ENCODE results near the gene IRF4.
"Not testable (repeated sequence)": the region's sequence is repeated elsewhere in the genome, so short reads cannot be mapped to it uniquely, and the experiment has no call there.

IRF4 gene

GRCh38 chr6:423055-423798 lies 31.7 kb downstream of the IRF4 start:
- Histone ChIP-seq H3K9ac (ENCODE audit: low read depth, low read length, poor library complexity, severe bottlenecking) (no peak overlapping the region), H3K9me3 (ENCODE audit: insufficient read depth, low read depth, low read length) (no peaks in the 10 kb centered on the region), H3K4me3 (ENCODE audit: low read length, poor library complexity, severe bottlenecking) (no peak overlapping the region), H3K27me3 (ENCODE audit: insufficient read depth, low read length, poor library complexity, severe bottlenecking) (no peaks in the 10 kb centered on the region), H3F3A (ENCODE audit: low read depth) (no peaks in the 10 kb centered on the region), H3K4me2 (ENCODE audit: low read depth, low read length, poor library complexity, severe bottlenecking) (no peak overlapping the region), H2AFZ (ENCODE audit: low read length) (no peak overlapping the region), H3K4me1 (ENCODE audit: insufficient read depth, low read length, poor library complexity, severe bottlenecking) (peaks cover 21% of the 10 kb centered on the region), H3K36me3 (ENCODE audit: insufficient read depth, low read length) (no peaks in the 10 kb centered on the region), H3K79me2 (ENCODE audit: insufficient read depth, low read length) (no peaks in the 10 kb centered on the region), H3K9me2 (replicated peaks; ENCODE audit: low read depth, low read length) (no peaks in the 10 kb centered on the region), H4K20me1 (ENCODE audit: insufficient read depth, low read length, poor library complexity, severe bottlenecking) (no peaks in the 10 kb centered on the region)
- TF ChIP-seq, protein P1, sequence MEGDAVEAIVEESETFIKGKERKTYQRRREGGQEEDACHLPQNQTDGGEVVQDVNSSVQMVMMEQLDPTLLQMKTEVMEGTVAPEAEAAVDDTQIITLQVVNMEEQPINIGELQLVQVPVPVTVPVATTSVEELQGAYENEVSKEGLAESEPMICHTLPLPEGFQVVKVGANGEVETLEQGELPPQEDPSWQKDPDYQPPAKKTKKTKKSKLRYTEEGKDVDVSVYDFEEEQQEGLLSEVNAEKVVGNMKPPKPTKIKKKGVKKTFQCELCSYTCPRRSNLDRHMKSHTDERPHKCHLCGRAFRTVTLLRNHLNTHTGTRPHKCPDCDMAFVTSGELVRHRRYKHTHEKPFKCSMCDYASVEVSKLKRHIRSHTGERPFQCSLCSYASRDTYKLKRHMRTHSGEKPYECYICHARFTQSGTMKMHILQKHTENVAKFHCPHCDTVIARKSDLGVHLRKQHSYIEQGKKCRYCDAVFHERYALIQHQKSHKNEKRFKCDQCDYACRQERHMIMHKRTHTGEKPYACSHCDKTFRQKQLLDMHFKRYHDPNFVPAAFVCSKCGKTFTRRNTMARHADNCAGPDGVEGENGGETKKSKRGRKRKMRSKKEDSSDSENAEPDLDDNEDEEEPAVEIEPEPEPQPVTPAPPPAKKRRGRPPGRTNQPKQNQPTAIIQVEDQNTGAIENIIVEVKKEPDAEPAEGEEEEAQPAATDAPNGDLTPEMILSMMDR (conservative IDR thresholded peaks at IDR 0.05; ENCODE audit: low read length), result no peak
- TF ChIP-seq EZH2phosphoT487 (IDR thresholded peaks at IDR 0.05; ENCODE audit: borderline replicate concordance), result no peak

DNA sequence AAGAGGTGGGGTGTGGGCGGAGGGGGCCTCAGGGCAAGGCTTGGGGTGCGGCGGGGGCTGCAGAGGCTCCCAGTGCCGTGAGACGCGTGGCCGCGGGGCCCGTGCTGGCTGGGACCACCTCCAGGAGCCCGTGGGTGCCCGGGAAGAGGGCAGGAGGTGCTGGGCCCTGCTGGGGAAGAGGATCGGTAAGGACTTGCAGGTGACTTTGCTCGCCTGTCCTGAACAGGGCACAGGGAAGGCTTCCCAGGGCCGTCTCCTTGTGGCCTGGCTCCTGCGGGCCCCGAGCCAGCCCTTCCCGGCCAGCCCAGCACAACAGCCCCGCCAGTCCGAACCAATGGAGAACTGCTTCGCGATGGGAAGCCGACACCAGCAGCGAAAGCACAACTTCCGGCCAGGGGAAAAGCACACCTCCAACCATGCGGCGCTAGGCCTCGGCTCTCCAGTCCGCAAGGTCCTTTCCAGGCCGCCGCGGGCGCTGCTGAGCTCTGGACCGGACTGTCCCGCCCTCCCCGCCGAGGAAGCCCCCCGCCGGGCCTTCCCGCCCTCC lies 32.3 kb downstream of the IRF4 start:
- H3K36me3 ChIP-seq (ENCODE audit: insufficient read depth, low read length), result no peaks in the 10 kb centered on the region
- no peaks in the 10 kb centered on the region for H3F3A ChIP-seq (ENCODE audit: low read depth)
- no peaks in the 10 kb centered on the region for H3K27me3 ChIP-seq (ENCODE audit: insufficient read depth, low read length, poor library complexity, severe bottlenecking)
- no peak for TF ChIP-seq EZH2phosphoT487 (IDR thresholded peaks at IDR 0.05; ENCODE audit: borderline replicate concordance)
- TF ChIP-seq, protein P1 (conservative IDR thresholded peaks at IDR 0.05; ENCODE audit: low read length), result no peak
- H3K4me2 ChIP-seq (ENCODE audit: low read depth, low read length, poor library complexity, severe bottlenecking), result no peak overlapping the region
- H3K4me1 ChIP-seq (ENCODE audit: insufficient read depth, low read length, poor library complexity, severe bottlenecking), result peaks cover 27% of the 10 kb centered on the region
- no peak overlapping the region for H3K4me3 ChIP-seq (ENCODE audit: low read length, poor library complexity, severe bottlenecking)
- no peaks in the 10 kb centered on the region for H4K20me1 ChIP-seq (ENCODE audit: insufficient read depth, low read length, poor library complexity, severe bottlenecking)
- H3K79me2 ChIP-seq (ENCODE audit: insufficient read depth, low read length), result no peaks in the 10 kb centered on the region
- H3K9ac ChIP-seq (ENCODE audit: low read depth, low read length, poor library complexity, severe bottlenecking), result no peak overlapping the region
- H3K9me2 ChIP-seq (replicated peaks; ENCODE audit: low read depth, low read length), result no peaks in the 10 kb centered on the region
- no peaks in the 10 kb centered on the region for H3K9me3 ChIP-seq (ENCODE audit: insufficient read depth, low read depth, low read length)
- no peak overlapping the region for H2AFZ ChIP-seq (ENCODE audit: low read length)

DNA sequence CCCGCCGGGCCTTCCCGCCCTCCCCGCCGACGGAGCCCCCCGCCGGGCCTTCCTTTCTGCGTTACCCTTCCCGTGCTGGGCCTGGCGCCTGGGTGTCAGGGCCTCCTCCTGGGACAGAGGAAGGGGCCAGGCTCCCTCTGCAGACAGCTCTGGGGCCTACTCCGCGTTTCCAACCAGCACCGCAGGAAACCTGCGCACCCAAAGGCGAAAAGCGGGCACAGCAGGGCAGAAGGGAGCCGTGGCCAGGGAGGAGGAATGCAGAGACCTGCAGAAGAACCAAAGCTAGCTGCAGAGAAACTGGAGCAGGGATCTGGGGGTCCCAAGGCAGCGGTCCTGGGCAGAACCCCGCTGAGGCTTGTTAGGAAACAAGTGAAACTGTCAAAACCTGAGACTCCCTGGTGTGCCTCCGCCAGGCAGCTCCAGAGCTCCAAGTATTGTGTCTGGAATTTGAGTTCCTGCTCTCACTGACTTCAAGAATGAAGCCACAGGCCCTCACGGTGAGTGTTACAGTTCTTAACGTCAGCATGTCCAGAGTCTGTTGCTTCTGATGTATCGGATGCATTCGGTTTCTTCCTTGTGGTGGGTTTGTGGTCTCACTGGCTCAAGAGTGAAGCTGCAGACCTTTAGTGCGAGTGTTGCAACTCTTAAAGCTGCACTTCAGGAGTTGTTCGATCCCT lies 33.3 kb downstream of the IRF4 start:
- Histone ChIP-seq H3K4me1 (ENCODE audit: insufficient read depth, low read length, poor library complexity, severe bottlenecking) (peaks cover 38% of the 10 kb centered on the region), H3K4me3 (ENCODE audit: low read length, poor library complexity, severe bottlenecking) (no peak overlapping the region), H3K9me2 (replicated peaks; ENCODE audit: low read depth, low read length) (no peaks in the 10 kb centered on the region), H3K36me3 (ENCODE audit: insufficient read depth, low read length) (no peaks in the 10 kb centered on the region), H3K79me2 (ENCODE audit: insufficient read depth, low read length) (no peaks in the 10 kb centered on the region), H3K9me3 (ENCODE audit: insufficient read depth, low read depth, low read length) (no peaks in the 10 kb centered on the region), H3K4me2 (ENCODE audit: low read depth, low read length, poor library complexity, severe bottlenecking) (no peak overlapping the region), H2AFZ (ENCODE audit: low read length) (no peak overlapping the region), H3K27me3 (ENCODE audit: insufficient read depth, low read length, poor library complexity, severe bottlenecking) (no peaks in the 10 kb centered on the region), H3K9ac (ENCODE audit: low read depth, low read length, poor library complexity, severe bottlenecking) (no peak overlapping the region), H4K20me1 (ENCODE audit: insufficient read depth, low read length, poor library complexity, severe bottlenecking) (no peaks in the 10 kb centered on the region), H3F3A (ENCODE audit: low read depth) (no peaks in the 10 kb centered on the region)
- TF ChIP-seq, protein P1 (conservative IDR thresholded peaks at IDR 0.05; ENCODE audit: low read length), result no peak
- TF ChIP-seq EZH2phosphoT487 (IDR thresholded peaks at IDR 0.05; ENCODE audit: borderline replicate concordance), result no peak

- not testable (repeated sequence) for H3K9me3 ChIP-seq (ENCODE audit: insufficient read depth, low read depth, low read length); H2AFZ ChIP-seq (ENCODE audit: low read length); H3K79me2 ChIP-seq (ENCODE audit: insufficient read depth, low read length); H3K4me2 ChIP-seq (ENCODE audit: low read depth, low read length, poor library complexity, severe bottlenecking); H3K27me3 ChIP-seq (ENCODE audit: insufficient read depth, low read length, poor library complexity, severe bottlenecking); H3K9ac ChIP-seq (ENCODE audit: low read depth, low read length, poor library complexity, severe bottlenecking); H3F3A ChIP-seq (ENCODE audit: low read depth); H4K20me1 ChIP-seq (ENCODE audit: insufficient read depth, low read length, poor library complexity, severe bottlenecking); H3K9me2 ChIP-seq (replicated peaks; ENCODE audit: low read depth, low read length); H3K4me3 ChIP-seq (ENCODE audit: low read length, poor library complexity, severe bottlenecking); H3K36me3 ChIP-seq (ENCODE audit: insufficient read depth, low read length)
- peaks cover 42% of the 10 kb centered on the region for H3K4me1 ChIP-seq (ENCODE audit: insufficient read depth, low read length, poor library complexity, severe bottlenecking)
Observed at GRCh38 chr6:425418-425788, 33.9 kb downstream of the IRF4 start.

GRCh38 chr6:426198-426738 lies 34.7 kb downstream of the IRF4 start:
- not testable (repeated sequence) for H3K27me3 ChIP-seq (ENCODE audit: insufficient read depth, low read length, poor library complexity, severe bottlenecking); H3F3A ChIP-seq (ENCODE audit: low read depth); H3K9me2 ChIP-seq (replicated peaks; ENCODE audit: low read depth, low read length); H3K79me2 ChIP-seq (ENCODE audit: insufficient read depth, low read length); H3K9me3 ChIP-seq (ENCODE audit: insufficient read depth, low read depth, low read length); H3K9ac ChIP-seq (ENCODE audit: low read depth, low read length, poor library complexity, severe bottlenecking); H3K36me3 ChIP-seq (ENCODE audit: insufficient read depth, low read length); H4K20me1 ChIP-seq (ENCODE audit: insufficient read depth, low read length, poor library complexity, severe bottlenecking); H2AFZ ChIP-seq (ENCODE audit: low read length); H3K4me3 ChIP-seq (ENCODE audit: low read length, poor library complexity, severe bottlenecking); H3K4me2 ChIP-seq (ENCODE audit: low read depth, low read length, poor library complexity, severe bottlenecking)
- peaks cover 51% of the 10 kb centered on the region for H3K4me1 ChIP-seq (ENCODE audit: insufficient read depth, low read length, poor library complexity, severe bottlenecking)

All from Loucy (cell line).